Kidney (tissue), 14 donors: Measurements from ENCODE around the gene RIN1. TPM values are rescaled to one million over a fixed set of nuclear protein-coding genes. Genes with fewer than 3 reads are reported as not detected.
"Not testable (repeated sequence)": the region's sequence is repeated elsewhere in the genome, so short reads cannot be mapped to it uniquely, and the experiment has no call there.

Experiments used
- DNase-seq, 5 donors: peaks; one replicate each; pipeline ENCODE4 v3.0.0-alpha.2; 2013 to 2020
- FAIRE-seq: peaks from 2 replicates; lab custom pipeline; 2012; peaks lifted over from hg19 to GRCh38; lab: Jason Lieb, UNC
- H3K27ac ChIP-seq, 2 donors: one replicate each; pipeline ENCODE4 v1.7.0; 2013; ENCODE audit warnings: low read depth in 2 of 2, low read length in 2 of 2, inconsistent platforms in 1 of 2
- H3K27me3 ChIP-seq: one replicate; pipeline ENCODE4 v1.7.1; 2013; ENCODE audit warnings: low read length, inconsistent platforms; ENCODE audit not compliant: control insufficient read depth, insufficient read depth
- H3K36me3 ChIP-seq, 3 donors: one replicate each; pipeline versions ENCODE4 v1.7.0 to v1.7.1; 2013; ENCODE audit warnings: low read length in 3 of 3, control low read depth in 1 of 3, inconsistent platforms in 1 of 3; ENCODE audit not compliant: insufficient read depth in 3 of 3, control insufficient read depth in 2 of 3
- H3K4me1 ChIP-seq, 3 donors: one replicate each; pipeline versions ENCODE4 v1.7.0 to v1.7.1; 2013; ENCODE audit warnings: low read length in 3 of 3, inconsistent platforms in 1 of 3, low read depth in 1 of 3; ENCODE audit not compliant: control insufficient read depth in 2 of 3, insufficient read depth in 2 of 3
- H3K4me3 ChIP-seq, 3 donors: one replicate each; pipeline versions ENCODE4 v1.7.0 to v1.8.1; 2013; ENCODE audit warnings: low read length in 3 of 3, control low read depth in 1 of 3, inconsistent platforms in 1 of 3
- H3K9ac ChIP-seq, 3 donors: one replicate each; pipeline versions ENCODE4 v1.7.0 to v1.7.1; 2013; ENCODE audit warnings: low read length in 3 of 3, control low read depth in 1 of 3, inconsistent platforms in 1 of 3
- H3K9me3 ChIP-seq, 3 donors: one replicate each; pipeline versions ENCODE4 v1.7.0 to v1.7.1; 2013; ENCODE audit warnings: low read length in 3 of 3, control low read depth in 1 of 3, inconsistent platforms in 1 of 3; ENCODE audit not compliant: control insufficient read depth in 2 of 3, insufficient read depth in 1 of 3
- CTCF ChIP-seq: IDR thresholded peaks from 3 replicates; pipeline ENCODE4 v1.5.1; 2012; ENCODE audit warnings: mild to moderate bottlenecking, moderate library complexity, borderline replicate concordance; ENCODE audit not compliant: insufficient read depth; ENCODE audit errors: extremely low read depth
- intact Hi-C: fragments of 100-400 bp; cut with DNase I; formaldehyde crosslinking; loops from one replicate; pipeline ENCODE4 v1.11.1; 2022
- polyA plus RNA-seq: library from polyadenylated mRNA; stranded (reverse); fragments of 350-450 nt; fragmentation: Illumina TruSeq; extraction: RNeasy Lipid Tissue Mini Kit (QIAGEN cat#74804); gene quantifications from one replicate; pipeline ENCODE4 v1.2.3, GENCODE V29; 2014; ENCODE audit warnings: low read depth, low replicate concordance; ENCODE audit not compliant: insufficient read depth
- total RNA-seq: library from RNA; stranded (reverse); fragmentation: NEBNext Ultra II Directional; extraction: Animal tissue kit (Norgen Biotek cat#: 25700); gene quantifications from one replicate; pipeline ENCODE4 v1.2.1, GENCODE V29; 2021
- donor health status: control.
- donor health status: control.
- donor health status: control.
- donor health status: control.
- donor health status: control.
- donor health status: DM: yes; HTN: yes; CAD: no.
- donor health status: Normal renal cell carcinoma (clear cell type).

RIN1 gene
- total and polyA plus RNA-seq, 2 donors from 2014 or later: 2.3 to 9.2 TPM

- no peak for FAIRE-seq
- Histone ChIP-seq H3K36me3 (no peaks in the 10 kb centered on the region), H3K27me3 (no peaks in the 10 kb centered on the region), H3K4me1 (no peaks in the 10 kb centered on the region), H3K27ac (no peak overlapping the region), H3K4me3 (no peak overlapping the region), H3K9ac (no peak overlapping the region), H3K9me3 (no peaks in the 10 kb centered on the region)
- intact Hi-C loops: no loop called here
- DNase-seq: no peak
- TF ChIP-seq CTCF: no peak
Observed at GRCh38 chr11:66360406-66361073, 24.3 kb upstream of the RIN1 start.

- H3K4me3 ChIP-seq: no peak overlapping the region
- H3K36me3 ChIP-seq: no peaks in the 10 kb centered on the region
- intact Hi-C loops: no loop called here
- TF ChIP-seq CTCF: no peak
- H3K9ac ChIP-seq: no peak overlapping the region
- DNase-seq: no peak
- FAIRE-seq: no peak
- H3K27me3 ChIP-seq: no peaks in the 10 kb centered on the region
- H3K4me1 ChIP-seq: no peaks in the 10 kb centered on the region
- no peaks in the 10 kb centered on the region for H3K9me3 ChIP-seq
- no peak overlapping the region for H3K27ac ChIP-seq
Observed at GRCh38 chr11:66359662-66360087, 23.4 kb upstream of the RIN1 start.

GRCh38 chr11:66350560-66351235 lies 14.5 kb upstream of the RIN1 start:
- peaks cover 0 to 14% (median 10%) of the 10 kb centered on the region in 3 donors for H3K4me1 ChIP-seq
- H3K4me3 ChIP-seq, H3K36me3 ChIP-seq, H3K9ac ChIP-seq, FAIRE-seq, H3K9me3 ChIP-seq, DNase-seq, H3K27me3 ChIP-seq, intact Hi-C loops, H3K27ac ChIP-seq: not testable (repeated sequence)

- H3K4me3 ChIP-seq: no peak overlapping the region
- no peaks in the 10 kb centered on the region for H3K36me3 ChIP-seq
- DNase-seq (no peak), FAIRE-seq (no peak)
- no peaks in the 10 kb centered on the region for H3K27me3 ChIP-seq
- H3K9me3 ChIP-seq: no peaks in the 10 kb centered on the region
- peaks cover 0 to 22% (median 18%) of the 10 kb centered on the region in 3 donors for H3K4me1 ChIP-seq
- intact Hi-C loops: no loop called here
- no peak overlapping the region for H3K27ac ChIP-seq
- no peak overlapping the region for H3K9ac ChIP-seq
- TF ChIP-seq CTCF: no peak
Observed at GRCh38 chr11:66349084-66349386, 12.8 kb upstream of the RIN1 start.
